ENCODE data around the gene TIMMDC1. TPM values are rescaled to one million over a fixed set of nuclear protein-coding genes. Genes with fewer than 3 reads are reported as not detected.
"Not testable (repeated sequence)": the region's sequence is repeated elsewhere in the genome, so short reads cannot be mapped to it uniquely, and the experiment has no call there.

TIMMDC1 gene
- total RNA-seq, 3 donors from 2014 or later: 40.8 to 54.1 (median 47.1) TPM

DNA sequence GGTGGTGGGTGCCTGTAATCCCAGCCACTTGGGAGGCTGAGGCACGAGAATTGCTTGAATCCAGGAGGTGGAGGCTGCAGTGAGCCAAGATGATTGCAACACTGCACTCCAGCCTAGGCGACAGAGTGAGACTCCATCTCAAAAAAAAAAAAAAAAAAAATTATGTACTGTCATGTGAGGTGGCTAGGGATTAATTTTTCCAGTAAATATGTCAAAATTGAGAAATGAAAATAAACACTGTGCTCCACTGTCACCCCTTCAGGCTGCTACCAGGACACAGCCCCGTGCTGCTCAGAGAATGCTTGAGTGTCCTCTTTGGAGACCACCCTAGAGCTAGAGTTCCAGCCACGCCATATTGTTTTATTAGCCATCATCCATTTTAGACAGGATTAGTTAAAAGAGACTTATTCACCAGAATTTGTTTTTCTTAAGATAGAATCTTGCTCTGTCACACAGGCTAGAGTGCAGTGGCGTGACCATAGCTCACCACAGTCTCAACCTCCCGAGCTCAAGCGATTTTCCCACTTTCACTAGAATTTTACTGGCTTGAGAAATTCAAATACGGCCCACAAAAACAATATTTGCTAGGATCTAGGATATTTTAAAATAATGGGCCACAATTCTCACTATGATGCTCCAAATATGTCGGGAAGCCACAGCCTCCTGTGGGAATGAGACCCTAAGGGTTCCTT lies 60.4 kb downstream of the TIMMDC1 start:
- H3K27ac ChIP-seq: no peak overlapping the region
- H3K4me3 ChIP-seq: no peak overlapping the region
- TF ChIP-seq POLR2AphosphoS5 (IDR thresholded peaks at IDR 0.05): no peak
- TF ChIP-seq, protein P1, sequence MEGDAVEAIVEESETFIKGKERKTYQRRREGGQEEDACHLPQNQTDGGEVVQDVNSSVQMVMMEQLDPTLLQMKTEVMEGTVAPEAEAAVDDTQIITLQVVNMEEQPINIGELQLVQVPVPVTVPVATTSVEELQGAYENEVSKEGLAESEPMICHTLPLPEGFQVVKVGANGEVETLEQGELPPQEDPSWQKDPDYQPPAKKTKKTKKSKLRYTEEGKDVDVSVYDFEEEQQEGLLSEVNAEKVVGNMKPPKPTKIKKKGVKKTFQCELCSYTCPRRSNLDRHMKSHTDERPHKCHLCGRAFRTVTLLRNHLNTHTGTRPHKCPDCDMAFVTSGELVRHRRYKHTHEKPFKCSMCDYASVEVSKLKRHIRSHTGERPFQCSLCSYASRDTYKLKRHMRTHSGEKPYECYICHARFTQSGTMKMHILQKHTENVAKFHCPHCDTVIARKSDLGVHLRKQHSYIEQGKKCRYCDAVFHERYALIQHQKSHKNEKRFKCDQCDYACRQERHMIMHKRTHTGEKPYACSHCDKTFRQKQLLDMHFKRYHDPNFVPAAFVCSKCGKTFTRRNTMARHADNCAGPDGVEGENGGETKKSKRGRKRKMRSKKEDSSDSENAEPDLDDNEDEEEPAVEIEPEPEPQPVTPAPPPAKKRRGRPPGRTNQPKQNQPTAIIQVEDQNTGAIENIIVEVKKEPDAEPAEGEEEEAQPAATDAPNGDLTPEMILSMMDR (IDR thresholded peaks at IDR 0.05): no peak
- no peak for TF ChIP-seq POLR2A (IDR thresholded peaks at IDR 0.05)
- H3K9me3 ChIP-seq: no peaks in the 10 kb centered on the region
- H3K27me3 ChIP-seq: no peaks in the 10 kb centered on the region
- H3K4me1 ChIP-seq: no peaks in the 10 kb centered on the region
- DNase-seq (ENCODE audit: low spot score in 2 of 2): no peak
- intact Hi-C loops (cut with DNase I; ENCODE audit: low total_unique reads): no loop called here
- no peaks in the 10 kb centered on the region for H3K36me3 ChIP-seq

DNA sequence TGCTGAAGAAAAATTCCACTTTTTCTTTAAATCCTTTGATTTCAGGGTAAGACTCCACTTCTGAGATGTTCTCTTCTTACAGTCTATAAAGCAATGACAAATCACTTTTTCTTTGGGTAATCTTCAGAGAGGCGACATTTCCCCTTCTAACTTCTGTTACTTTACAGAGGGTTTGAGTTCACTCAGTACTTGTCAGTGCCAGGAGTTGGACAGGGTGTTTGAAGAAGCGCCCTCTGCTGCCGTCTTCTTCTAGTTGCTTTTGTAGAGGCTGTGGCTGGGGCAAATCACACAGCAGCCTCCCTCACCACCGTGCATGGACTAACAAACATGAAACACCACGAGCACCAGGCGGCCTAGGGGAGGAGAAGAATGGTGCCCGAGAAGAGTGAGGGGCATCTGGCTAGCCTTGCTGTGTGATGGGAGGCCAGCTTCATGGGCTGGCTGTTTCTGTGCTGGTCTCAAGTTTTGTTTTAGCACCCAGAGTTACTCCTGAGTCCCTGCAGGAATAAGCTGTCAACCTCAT lies 61.2 kb downstream of the TIMMDC1 start, which contains the start of gene CD80:
TSS of gene CD80 (minus strand) at position 174 of the 523 bp plus-strand sequence. CDS start 1,886 bp downstream, outside the sequence.
- Histone ChIP-seq H3K9me3 (no peaks in the 10 kb centered on the region), H3K27me3 (no peaks in the 10 kb centered on the region), H3K4me1 (no peaks in the 10 kb centered on the region), H3K36me3 (no peaks in the 10 kb centered on the region), H3K27ac (no peak within 1 kb of the TSS), H3K4me3 (no peak within 1 kb of the TSS)
- no peak for DNase-seq (ENCODE audit: low spot score in 2 of 2)
- intact Hi-C loops (cut with DNase I; ENCODE audit: low total_unique reads): no loop called here
- no peak for TF ChIP-seq POLR2AphosphoS5 (IDR thresholded peaks at IDR 0.05)
- TF ChIP-seq, protein P1 (IDR thresholded peaks at IDR 0.05): no peak
- no peak for TF ChIP-seq POLR2A (IDR thresholded peaks at IDR 0.05)

DNA sequence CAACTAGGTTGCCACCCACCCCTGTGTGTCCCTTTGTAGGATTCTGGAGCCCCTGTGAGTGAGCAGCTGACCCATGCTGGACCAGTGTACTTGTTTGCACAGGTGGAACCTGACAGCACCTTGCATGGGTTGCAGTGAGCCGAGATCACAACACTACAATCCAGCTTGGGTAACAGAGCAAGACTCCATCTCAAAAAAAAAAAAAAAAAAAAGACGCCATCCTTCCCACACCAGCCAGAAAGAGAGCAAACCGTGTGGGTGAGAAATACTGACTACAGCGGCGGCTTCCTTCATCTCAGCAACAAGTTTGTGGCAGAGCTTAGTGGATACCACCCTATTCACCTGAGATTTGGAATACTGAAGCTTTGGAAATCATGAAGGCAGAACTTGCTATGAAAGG lies 61.8 kb downstream of the TIMMDC1 start:
- H3K4me3 ChIP-seq: no peak overlapping the region
- DNase-seq (ENCODE audit: low spot score in 2 of 2): no peak
- TF ChIP-seq POLR2AphosphoS5 (IDR thresholded peaks at IDR 0.05) (no peak), POLR2A (IDR thresholded peaks at IDR 0.05) (no peak)
- TF ChIP-seq, protein P1 (IDR thresholded peaks at IDR 0.05): no peak
- H3K36me3 ChIP-seq: no peaks in the 10 kb centered on the region
- no peak overlapping the region for H3K27ac ChIP-seq
- H3K27me3 ChIP-seq: no peaks in the 10 kb centered on the region
- no peaks in the 10 kb centered on the region for H3K9me3 ChIP-seq
- no peaks in the 10 kb centered on the region for H3K4me1 ChIP-seq
- intact Hi-C loops (cut with DNase I; ENCODE audit: low total_unique reads): no loop called here

DNA sequence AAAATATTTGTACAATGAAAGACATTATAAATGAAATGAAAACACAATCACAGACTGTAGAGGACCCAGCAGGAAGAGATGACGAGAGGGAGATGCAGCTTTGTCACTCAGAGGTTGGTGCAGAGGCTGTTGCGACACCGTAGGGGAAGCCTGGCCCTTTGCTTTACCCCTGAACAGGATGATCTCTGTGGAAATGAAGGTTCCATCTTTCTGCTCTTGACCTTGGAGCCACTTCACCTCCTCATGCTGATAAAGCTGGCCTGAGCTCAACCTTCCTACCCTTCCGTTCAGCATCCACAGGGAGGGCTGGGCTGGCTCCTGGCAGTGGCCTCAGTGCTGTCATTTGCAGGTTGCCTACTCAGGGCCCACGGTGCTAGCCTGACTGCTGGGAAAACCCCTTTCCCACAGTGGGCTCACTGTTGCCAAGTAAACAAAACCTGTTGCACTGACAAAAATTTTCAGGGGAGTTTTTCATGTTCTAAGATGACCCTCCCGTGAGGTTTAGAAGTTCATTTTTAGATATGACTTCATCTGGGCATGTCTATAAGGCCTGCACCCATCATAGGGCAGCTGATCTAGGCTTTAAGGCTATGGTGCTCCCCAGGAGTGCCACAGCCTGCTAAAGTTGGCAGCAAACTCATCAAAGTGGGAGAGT lies 64.1 kb downstream of the TIMMDC1 start:
- intact Hi-C loops (cut with DNase I; ENCODE audit: low total_unique reads): no loop called here

DNA sequence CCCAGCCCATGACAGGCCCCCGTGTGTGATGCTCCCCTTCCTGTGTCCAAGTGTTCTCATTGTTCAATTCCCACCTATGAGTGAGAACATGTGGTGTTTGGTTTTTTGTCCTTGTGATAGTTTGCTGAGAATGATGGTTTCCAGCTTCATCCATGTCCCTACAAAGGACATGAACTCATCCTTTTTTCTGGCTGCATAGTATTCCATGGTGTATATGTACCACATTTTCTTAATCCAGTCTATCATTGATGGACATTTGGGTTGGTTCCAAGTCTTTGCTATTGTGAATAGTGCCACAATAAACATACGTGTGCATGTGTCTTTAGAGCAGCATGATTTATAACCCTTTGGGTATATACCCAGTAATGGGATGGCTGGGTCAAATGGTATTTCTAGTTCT lies 65.0 kb downstream of the TIMMDC1 start:
- H3K36me3 ChIP-seq; H3K27ac ChIP-seq; DNase-seq (ENCODE audit: low spot score in 2 of 2); H3K27me3 ChIP-seq; H3K4me3 ChIP-seq; intact Hi-C loops (cut with DNase I; ENCODE audit: low total_unique reads); H3K4me1 ChIP-seq; H3K9me3 ChIP-seq: not testable (repeated sequence)

More for the DNA sequence above, 64.1 kb downstream of the TIMMDC1 start:
- Histone ChIP-seq H3K4me1 (no peaks in the 10 kb centered on the region), H3K27me3 (no peaks in the 10 kb centered on the region), H3K27ac (no peak overlapping the region), H3K4me3 (no peak overlapping the region), H3K9me3 (no peaks in the 10 kb centered on the region), H3K36me3 (no peaks in the 10 kb centered on the region)
- TF ChIP-seq POLR2AphosphoS5 (IDR thresholded peaks at IDR 0.05) (no peak), POLR2A (IDR thresholded peaks at IDR 0.05) (no peak)
- TF ChIP-seq, protein P1 (IDR thresholded peaks at IDR 0.05): no peak
- DNase-seq (ENCODE audit: low spot score in 2 of 2): no peak
